SK-N-MC (cell line): ENCODE measurements around the gene SLC6A1.

Source experiments
- DNase-seq: peaks from one replicate; pipeline ENCODE4 v3.0.0-alpha.2; 2011; ENCODE audit warnings: low read depth, low spot score
- H3K27ac ChIP-seq: fragments of 200-600 bp; sonication (generic); 2 replicates; pipeline ENCODE4 v1.5.1; 2016; ENCODE audit warnings: mixed run types
- H3K36me3 ChIP-seq: fragments of 200-600 bp; sonication (generic); 2 replicates; pipeline ENCODE4 v1.6.1; 2017; ENCODE audit warnings: antibody characterized with exemption, low read length, mixed read lengths; ENCODE audit not compliant: insufficient read depth
- H3K4me3 ChIP-seq: fragments of 200-600 bp; sonication (generic); 2 replicates; pipeline ENCODE4 v1.5.1; 2016
- H3K9ac ChIP-seq: fragments of 200-600 bp; sonication (generic); 2 replicates; pipeline ENCODE4 v1.8.0; 2017; ENCODE audit warnings: mixed run types, mixed read lengths; ENCODE audit not compliant: insufficient read length
- H3K9me3 ChIP-seq: fragments of 200-600 bp; sonication (generic); 2 replicates; pipeline ENCODE4 v1.6.1; 2017; ENCODE audit warnings: low read depth, mild to moderate bottlenecking, antibody characterized with exemption, low read length, moderate library complexity, mixed read lengths
- EZH2 ChIP-seq: fragments of 200-600 bp; sonication (generic); IDR thresholded peaks from one replicate; pipeline ENCODE4 v1.6.1; 2017; ENCODE audit warnings: antibody characterized with exemption
- FOXP2 ChIP-seq: optimal IDR thresholded peaks from 2 replicates; pipeline ENCODE3; 2011; ENCODE audit warnings: mild to moderate bottlenecking, moderate library complexity; ENCODE audit not compliant: insufficient read depth; ENCODE audit errors: extremely low read length, control extremely low read depth
- POLR2AphosphoS5 ChIP-seq: IDR thresholded peaks from 2 replicates; pipeline ENCODE4 v1.6.1; 2012; ENCODE audit warnings: mild to moderate bottlenecking, low read depth, low read length, borderline replicate concordance

Gene SLC6A1

DNA sequence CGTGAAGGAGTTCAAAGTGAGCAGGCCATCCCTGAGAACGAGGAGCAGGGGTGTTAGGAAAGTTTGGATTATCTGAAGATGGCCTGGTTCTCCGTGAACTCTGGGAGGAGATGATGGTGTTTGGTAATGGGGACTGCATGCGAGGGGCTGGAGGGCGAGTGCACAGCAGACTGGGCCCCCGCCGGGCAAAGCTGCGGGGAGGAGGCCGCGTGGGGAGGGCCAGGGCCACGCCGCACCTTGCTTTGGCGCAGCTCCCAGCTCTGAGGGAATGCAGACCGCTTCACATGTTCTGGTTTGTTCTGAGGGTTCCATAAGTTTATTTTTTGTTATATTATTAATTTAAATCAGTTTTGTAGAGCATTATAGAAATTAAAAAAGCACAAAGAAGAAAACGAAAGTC is 22.2 kb downstream of the SLC6A1 start:
- no peak overlapping the region for H3K4me3 ChIP-seq
- H3K27ac ChIP-seq, result no peak overlapping the region
- TF ChIP-seq FOXP2 (no peak), POLR2AphosphoS5 (no peak), EZH2 (no peak)

DNA sequence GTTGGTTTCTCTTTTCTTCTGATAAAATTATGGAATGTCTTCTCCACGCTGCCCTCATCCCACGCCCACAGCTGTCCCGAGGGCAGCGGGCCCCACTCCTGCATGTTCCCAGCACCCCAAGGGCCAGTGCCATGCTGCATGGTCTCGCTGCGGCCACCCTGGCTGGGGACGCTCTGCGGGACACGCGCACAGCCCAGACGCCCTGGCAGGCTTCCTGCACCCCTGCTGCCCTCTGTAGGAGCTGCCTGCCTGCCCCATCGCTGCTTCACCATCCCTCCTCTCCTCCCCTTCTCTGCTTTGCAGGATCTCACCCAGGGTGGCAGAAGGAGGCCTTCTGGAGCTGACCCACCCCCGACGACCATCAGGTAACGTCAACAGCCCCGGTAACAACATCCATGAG is 22.8 kb downstream of the SLC6A1 start:
- no peak for DNase-seq
- H3K4me3 ChIP-seq, result no peak overlapping the region
- H3K36me3 ChIP-seq, result no peaks in the 10 kb centered on the region
- H3K27ac ChIP-seq, result no peak overlapping the region
- H3K9ac ChIP-seq, result no peak overlapping the region
- H3K9me3 ChIP-seq, result no peaks in the 10 kb centered on the region
- TF ChIP-seq EZH2 (no peak), FOXP2 (no peak), POLR2AphosphoS5 (no peak)

More for the DNA sequence above, 22.2 kb downstream of the SLC6A1 start:
- no peak for DNase-seq
- no peaks in the 10 kb centered on the region for H3K9me3 ChIP-seq
- H3K9ac ChIP-seq, result no peak overlapping the region
- H3K36me3 ChIP-seq, result no peaks in the 10 kb centered on the region

DNA sequence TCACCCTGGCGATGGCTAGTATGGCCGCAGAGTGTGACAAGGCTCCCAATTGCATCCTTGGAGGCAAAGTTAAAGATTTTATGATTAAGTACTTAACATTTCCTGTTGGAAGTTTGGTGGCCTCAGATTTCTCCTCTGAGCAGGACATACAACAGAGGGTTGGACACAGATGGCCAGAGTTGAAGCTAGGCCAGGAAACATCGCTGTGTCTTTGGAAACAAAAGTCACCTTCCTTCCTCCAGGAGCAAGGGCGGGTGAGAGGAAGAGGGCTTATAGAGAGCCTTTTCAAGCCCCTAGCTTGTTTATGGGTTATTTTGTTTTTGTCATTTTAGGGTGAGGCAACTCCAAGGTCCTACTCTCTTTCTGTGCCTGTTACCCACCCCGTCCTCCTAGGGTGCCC is 24.2 kb downstream of the SLC6A1 start:
- Histone ChIP-seq H3K9me3 (no peaks in the 10 kb centered on the region), H3K9ac (no peak overlapping the region), H3K36me3 (no peaks in the 10 kb centered on the region), H3K27ac (no peak overlapping the region), H3K4me3 (no peak overlapping the region)
- no peak for DNase-seq
- TF ChIP-seq POLR2AphosphoS5 (no peak), FOXP2 (no peak), EZH2 (no peak)

DNA sequence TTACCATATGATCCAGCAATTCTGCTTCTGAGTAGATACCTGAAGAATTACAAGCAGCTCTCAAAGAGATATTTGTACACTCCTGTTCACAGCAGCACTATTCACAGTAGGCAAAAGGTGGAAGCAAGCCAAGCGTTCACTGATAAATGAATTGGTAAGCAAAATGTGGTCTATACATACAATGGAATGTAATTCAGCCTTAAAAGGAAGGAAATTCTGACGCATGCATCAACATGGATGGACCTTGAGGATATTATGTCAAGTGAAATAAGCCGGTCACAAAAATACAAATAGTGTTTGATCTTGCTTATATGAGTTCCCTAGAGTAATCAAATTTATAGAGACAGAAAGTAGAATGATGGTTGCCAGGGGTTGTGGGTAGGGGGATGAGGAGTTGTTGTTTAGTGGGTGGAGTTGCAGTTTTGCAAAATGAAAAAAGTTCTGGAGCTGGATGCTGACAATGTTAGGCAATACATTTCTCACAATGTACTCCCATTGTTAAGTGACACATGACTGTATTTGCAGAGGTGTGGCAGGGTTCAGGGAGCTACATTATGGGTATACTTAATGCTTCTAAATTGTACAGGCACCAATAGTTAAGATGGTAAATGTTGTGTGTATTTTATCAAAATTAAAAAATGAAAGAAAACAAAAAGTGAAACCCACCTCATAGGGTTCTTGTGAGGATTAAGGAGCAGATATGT is 26.7 kb downstream of the SLC6A1 start:
- Histone ChIP-seq H3K9me3 (no peaks in the 10 kb centered on the region), H3K27ac (no peak overlapping the region), H3K9ac (no peak overlapping the region), H3K36me3 (no peaks in the 10 kb centered on the region), H3K4me3 (no peak overlapping the region)
- no peak for DNase-seq
- no peak for TF ChIP-seq POLR2AphosphoS5
- TF ChIP-seq FOXP2, result no peak
- TF ChIP-seq EZH2, result no peak

DNA sequence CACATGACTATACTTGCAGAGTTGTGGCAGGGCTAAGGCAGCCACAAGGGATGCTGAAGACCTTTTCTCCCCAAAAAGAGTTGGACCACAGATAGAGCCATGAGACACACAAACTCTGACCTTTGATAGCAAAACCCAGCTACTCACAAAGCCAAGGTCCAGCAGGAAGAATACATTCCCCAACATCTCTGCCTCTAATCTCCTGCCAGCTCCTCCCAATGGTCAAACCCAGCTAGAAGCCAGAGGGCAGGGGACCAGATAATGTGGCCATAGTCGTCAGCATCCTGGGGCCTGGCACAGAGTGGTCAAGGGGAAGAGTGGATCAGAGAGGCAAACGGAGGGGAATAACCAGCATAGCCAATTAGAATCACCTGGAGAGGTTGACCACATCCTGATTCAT is 28.2 kb downstream of the SLC6A1 start:
- no peak overlapping the region for H3K27ac ChIP-seq
- TF ChIP-seq EZH2 (no peak), FOXP2 (no peak), POLR2AphosphoS5 (no peak)
- H3K36me3 ChIP-seq, result no peaks in the 10 kb centered on the region

DNA sequence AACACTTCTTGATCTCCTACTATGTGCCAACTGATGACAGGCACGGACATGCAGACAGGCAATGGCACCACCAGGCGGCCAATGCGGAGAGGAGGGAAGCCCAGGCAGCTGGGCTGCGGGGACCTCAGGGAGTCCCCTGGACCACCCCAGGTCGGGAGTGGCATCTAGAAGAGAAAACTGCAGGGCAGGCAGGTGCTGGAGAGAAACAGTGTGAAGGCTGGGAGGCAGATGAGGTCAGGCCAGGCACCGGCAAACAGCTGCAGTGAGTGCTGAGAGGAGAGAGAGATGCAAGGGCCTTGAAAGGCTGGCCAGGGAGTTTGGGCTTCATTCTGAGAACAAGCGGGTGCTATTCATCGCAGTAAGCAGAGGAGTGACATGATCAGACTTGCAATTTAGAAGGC is 29.1 kb downstream of the SLC6A1 start:
- Histone ChIP-seq H3K9ac (no peak overlapping the region), H3K9me3 (no peaks in the 10 kb centered on the region), H3K4me3 (no peak overlapping the region), H3K36me3 (no peaks in the 10 kb centered on the region), H3K27ac (no peak overlapping the region)
- TF ChIP-seq POLR2AphosphoS5, result no peak
- TF ChIP-seq EZH2, result no peak
- TF ChIP-seq FOXP2, result no peak
- no peak for DNase-seq

More for the DNA sequence above, 28.2 kb downstream of the SLC6A1 start:
- Histone ChIP-seq H3K4me3 (no peak overlapping the region), H3K9me3 (no peaks in the 10 kb centered on the region), H3K9ac (no peak overlapping the region)
- DNase-seq, result no peak

DNA sequence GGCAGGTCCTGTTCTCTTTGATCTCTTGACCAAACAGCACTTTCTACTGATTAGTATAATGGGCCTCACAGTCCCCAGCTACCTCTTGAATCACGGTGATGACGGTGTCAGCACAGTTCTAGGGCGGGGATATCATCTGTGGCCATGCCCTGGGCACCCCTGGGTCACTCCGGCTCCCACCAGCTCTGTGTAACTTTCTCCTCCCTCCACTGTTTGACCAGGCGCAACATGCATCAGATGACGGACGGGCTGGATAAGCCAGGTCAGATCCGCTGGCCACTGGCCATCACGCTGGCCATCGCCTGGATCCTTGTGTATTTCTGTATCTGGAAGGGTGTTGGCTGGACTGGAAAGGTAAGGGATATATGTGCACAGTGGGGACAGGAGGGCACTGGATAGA is 29.6 kb downstream of the SLC6A1 start:
- H3K27ac ChIP-seq, result no peak overlapping the region
- DNase-seq, result no peak
- no peak for TF ChIP-seq POLR2AphosphoS5
- no peak for TF ChIP-seq EZH2
- TF ChIP-seq FOXP2, result no peak
- H3K9me3 ChIP-seq, result no peaks in the 10 kb centered on the region
- H3K4me3 ChIP-seq, result no peak overlapping the region
- no peaks in the 10 kb centered on the region for H3K36me3 ChIP-seq
- H3K9ac ChIP-seq, result no peak overlapping the region

DNA sequence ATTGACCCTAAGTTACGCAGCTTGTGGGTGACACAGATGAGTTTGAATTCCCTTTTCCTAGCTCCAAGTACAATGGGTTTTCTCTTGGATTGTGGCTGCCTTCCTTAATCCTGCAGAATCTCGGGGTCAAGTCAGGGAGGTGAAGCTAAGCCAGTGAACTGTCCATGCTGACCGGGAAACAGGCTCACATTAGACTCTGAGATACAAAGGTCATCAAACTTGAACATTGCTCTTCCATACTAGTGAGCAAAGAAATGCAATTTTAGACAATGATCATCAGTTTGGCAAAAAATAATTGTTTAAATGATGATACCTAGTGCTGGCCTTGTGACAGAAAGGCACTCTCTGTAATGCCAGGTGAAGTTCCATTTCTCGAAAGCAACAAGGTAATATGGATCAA is 31.6 kb downstream of the SLC6A1 start:
- Histone ChIP-seq H3K9me3 (no peaks in the 10 kb centered on the region), H3K36me3 (no peaks in the 10 kb centered on the region), H3K27ac (no peak overlapping the region), H3K9ac (no peak overlapping the region), H3K4me3 (no peak overlapping the region)
- no peak for DNase-seq
- TF ChIP-seq EZH2, result no peak

DNA sequence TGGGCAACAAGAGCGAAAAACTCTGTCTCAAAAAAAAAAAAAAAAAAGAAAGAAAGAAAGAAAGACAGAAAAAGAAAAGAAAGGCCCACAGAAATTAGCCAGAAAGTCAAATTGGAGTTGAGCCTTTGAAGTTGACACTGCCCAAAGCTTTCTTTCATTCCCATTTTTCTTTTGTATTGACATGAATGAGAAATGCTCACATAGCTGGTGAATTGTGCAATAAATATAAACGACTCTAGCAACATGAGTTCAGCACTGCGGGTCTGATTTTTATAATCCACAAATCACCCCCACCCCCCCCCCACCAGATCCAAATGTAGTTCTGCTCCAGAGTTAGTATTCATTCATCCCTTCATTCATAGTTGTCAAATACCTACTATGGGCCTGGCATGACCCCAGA is 37.4 kb downstream of the SLC6A1 start:
- no peak for DNase-seq
- H3K27ac ChIP-seq, result no peak overlapping the region
- TF ChIP-seq POLR2AphosphoS5, result no peak
- no peak for TF ChIP-seq EZH2
- TF ChIP-seq FOXP2, result no peak
- no peaks in the 10 kb centered on the region for H3K36me3 ChIP-seq
- H3K9ac ChIP-seq, result no peak overlapping the region
- H3K4me3 ChIP-seq, result no peak overlapping the region
- no peaks in the 10 kb centered on the region for H3K9me3 ChIP-seq
